ENCODE data around the gene MYO1G.
A peak's percentile ranks its signal among the peaks of the same experiment; 100 is the strongest.
"Not testable (repeated sequence)": the region's sequence is repeated elsewhere in the genome, so short reads cannot be mapped to it uniquely, and the experiment has no call there.

MYO1G gene

GRCh38 chr7:44999245-45000092, 20.7 kb upstream of the MYO1G start:
- DNase-seq (ENCODE audit: low spot score), result peak; percentile 99

GRCh38 chr7:44998153-44998871, 19.5 kb upstream of the MYO1G start:
- DNase-seq (ENCODE audit: low spot score), result no peak

- no peak for DNase-seq (ENCODE audit: low spot score)
Observed at GRCh38 chr7:44995555-44996493, 17.0 kb upstream of the MYO1G start.

- DNase-seq (ENCODE audit: low spot score), result peak; percentile 49
Observed at GRCh38 chr7:44994877-44995554, 16.2 kb upstream of the MYO1G start.

- not testable (repeated sequence) for DNase-seq (ENCODE audit: low spot score)
Observed at GRCh38 chr7:44992004-44992795, 13.4 kb upstream of the MYO1G start.

GRCh38 chr7:44990109-44991023, 11.6 kb upstream of the MYO1G start:
- DNase-seq (ENCODE audit: low spot score), result no peak

- no peak for DNase-seq (ENCODE audit: low spot score)
Observed at GRCh38 chr7:44989132-44989531, 10.3 kb upstream of the MYO1G start.

- no peak for DNase-seq (ENCODE audit: low spot score)
Observed at GRCh38 chr7:44988701-44989100, 9.9 kb upstream of the MYO1G start.

GRCh38 chr7:44987996-44988395, 9.2 kb upstream of the MYO1G start:
- peak; percentile 46 for DNase-seq (ENCODE audit: low spot score)

- no peak for DNase-seq (ENCODE audit: low spot score)
Observed at GRCh38 chr7:44987457-44987856, 8.6 kb upstream of the MYO1G start.

GRCh38 chr7:44986218-44987053, 7.6 kb upstream of the MYO1G start:
- DNase-seq (ENCODE audit: low spot score), result peak; percentile 95

- DNase-seq (ENCODE audit: low spot score), result no peak
Observed at GRCh38 chr7:44985900-44986217, 7.0 kb upstream of the MYO1G start.

- no peak for DNase-seq (ENCODE audit: low spot score)
Observed at GRCh38 chr7:44985033-44985695, 6.3 kb upstream of the MYO1G start.

GRCh38 chr7:44984478-44984758, 5.6 kb upstream of the MYO1G start:
- no peak for DNase-seq (ENCODE audit: low spot score)

- DNase-seq (ENCODE audit: low spot score), result no peak
Observed at GRCh38 chr7:44983742-44984477, 5.1 kb upstream of the MYO1G start.

GRCh38 chr7:44982970-44983369, 4.2 kb upstream of the MYO1G start:
- DNase-seq (ENCODE audit: low spot score), result no peak

GRCh38 chr7:44982535-44982923, 3.7 kb upstream of the MYO1G start:
- DNase-seq (ENCODE audit: low spot score), result no peak
